Measurements from ENCODE around the gene ARL2BP. TPM values are rescaled to one million over a fixed set of nuclear protein-coding genes. Genes with fewer than 3 reads are reported as not detected.

The ARL2BP gene
- polyA plus RNA-seq, 1 donor (not counting 4 experiments of a cell fraction or from before 2014, with no cell fraction given): 98.0 TPM

DNA sequence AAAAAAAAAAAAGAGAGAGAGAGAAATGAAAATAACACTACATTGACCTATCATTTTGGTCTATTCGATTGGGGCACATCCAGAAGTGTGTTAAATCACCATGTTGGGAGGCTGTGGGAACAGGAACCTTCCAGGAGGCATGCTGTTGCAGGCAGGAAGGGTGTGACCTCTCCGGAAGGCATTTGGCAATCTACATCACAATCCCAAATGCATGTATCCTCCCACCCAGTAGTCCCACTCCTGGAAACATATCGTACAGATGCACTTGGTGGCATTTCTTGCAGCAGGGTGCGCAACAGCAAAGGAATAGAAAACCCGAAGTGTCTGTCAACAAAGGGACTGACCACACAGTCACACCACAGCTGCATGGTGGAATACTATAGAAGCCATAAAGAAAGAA, 31.5 kb downstream of the ARL2BP start:
- FAIRE-seq (peak; percentile 97), DNase-seq (ENCODE audit: low read depth, low spot score) (peak; percentile 83)
- H3K27ac ChIP-seq (ENCODE audit: control insufficient read depth, insufficient read depth, low read length): peak overlapping the region; percentile 91
- H3K4me3 ChIP-seq (ENCODE audit: control insufficient read depth in 2 of 3, extremely low read depth in 1 of 3, insufficient read depth in 2 of 3, low read depth in 1 of 3, low read length in 3 of 3): peak overlapping the region in 2 of 3 experiments; percentile 26 to 52
- H3K4me1 ChIP-seq (ENCODE audit: control insufficient read depth, extremely low read depth, insufficient read depth, low read length): peaks cover 39% of the 10 kb centered on the region
- H3K9me3 ChIP-seq (ENCODE audit: control insufficient read depth, low read depth, low read length): no peaks in the 10 kb centered on the region
- TF ChIP-seq, protein P1, sequence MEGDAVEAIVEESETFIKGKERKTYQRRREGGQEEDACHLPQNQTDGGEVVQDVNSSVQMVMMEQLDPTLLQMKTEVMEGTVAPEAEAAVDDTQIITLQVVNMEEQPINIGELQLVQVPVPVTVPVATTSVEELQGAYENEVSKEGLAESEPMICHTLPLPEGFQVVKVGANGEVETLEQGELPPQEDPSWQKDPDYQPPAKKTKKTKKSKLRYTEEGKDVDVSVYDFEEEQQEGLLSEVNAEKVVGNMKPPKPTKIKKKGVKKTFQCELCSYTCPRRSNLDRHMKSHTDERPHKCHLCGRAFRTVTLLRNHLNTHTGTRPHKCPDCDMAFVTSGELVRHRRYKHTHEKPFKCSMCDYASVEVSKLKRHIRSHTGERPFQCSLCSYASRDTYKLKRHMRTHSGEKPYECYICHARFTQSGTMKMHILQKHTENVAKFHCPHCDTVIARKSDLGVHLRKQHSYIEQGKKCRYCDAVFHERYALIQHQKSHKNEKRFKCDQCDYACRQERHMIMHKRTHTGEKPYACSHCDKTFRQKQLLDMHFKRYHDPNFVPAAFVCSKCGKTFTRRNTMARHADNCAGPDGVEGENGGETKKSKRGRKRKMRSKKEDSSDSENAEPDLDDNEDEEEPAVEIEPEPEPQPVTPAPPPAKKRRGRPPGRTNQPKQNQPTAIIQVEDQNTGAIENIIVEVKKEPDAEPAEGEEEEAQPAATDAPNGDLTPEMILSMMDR (optimal IDR thresholded peaks at IDR 0.05 in 1 of 3, IDR thresholded peaks at IDR 0.05 in 1 of 3, conservative IDR thresholded peaks at IDR 0.05 in 1 of 3; ENCODE audit: extremely low read depth in 1 of 3, insufficient read depth in 2 of 3, low read length in 3 of 3): peak in 1 of 3 experiments; percentile 49
- no peak for TF ChIP-seq EZH2 (IDR thresholded peaks at IDR 0.05; ENCODE audit: low read length)
- H2AFZ ChIP-seq (ENCODE audit: control insufficient read depth, low read length): no peak overlapping the region
- no peaks in the 10 kb centered on the region for H3K36me3 ChIP-seq (ENCODE audit: control insufficient read depth in 2 of 2, extremely low read depth in 1 of 2, insufficient read depth in 2 of 2, low read length in 2 of 2)
- H3K79me2 ChIP-seq (ENCODE audit: control insufficient read depth, insufficient read depth, low read length): no peaks in the 10 kb centered on the region
- H4K20me1 ChIP-seq (ENCODE audit: control insufficient read depth, extremely low read depth, insufficient read depth, low read length): no peaks in the 10 kb centered on the region
- H3K9ac ChIP-seq (ENCODE audit: control insufficient read depth, extremely low read depth, insufficient read depth, low read length): peak overlapping the region; percentile 41
- dilution Hi-C loops (cut with MboI; ENCODE audit: extremely low pct_ligation_motif_present, low sequenced_read_pairs): no loop called here
- no peaks in the 10 kb centered on the region for H3K27me3 ChIP-seq (ENCODE audit: control insufficient read depth, extremely low read depth, insufficient read depth, low read length)
- H3K4me2 ChIP-seq (ENCODE audit: control insufficient read depth, extremely low read depth, insufficient read depth, low read depth, low read length): peak overlapping the region; percentile 70
- no peaks in the 10 kb centered on the region for H3K9me1 ChIP-seq (ENCODE audit: control insufficient read depth, extremely low read depth, insufficient read depth, low read length)

- peak; percentile 98 for FAIRE-seq
- peaks cover 39% of the 10 kb centered on the region for H3K4me1 ChIP-seq (ENCODE audit: control insufficient read depth, extremely low read depth, insufficient read depth, low read length)
- no peaks in the 10 kb centered on the region for H3K9me1 ChIP-seq (ENCODE audit: control insufficient read depth, extremely low read depth, insufficient read depth, low read length)
- no peaks in the 10 kb centered on the region for H3K36me3 ChIP-seq (ENCODE audit: control insufficient read depth in 2 of 2, extremely low read depth in 1 of 2, insufficient read depth in 2 of 2, low read length in 2 of 2)
- peak; percentile 91 for DNase-seq (ENCODE audit: low read depth, low spot score)
- H3K4me2 ChIP-seq (ENCODE audit: control insufficient read depth, extremely low read depth, insufficient read depth, low read depth, low read length): peak overlapping the region; percentile 80
- H3K27ac ChIP-seq (ENCODE audit: control insufficient read depth, insufficient read depth, low read length): peak overlapping the region; percentile 91
- no peaks in the 10 kb centered on the region for H3K9me3 ChIP-seq (ENCODE audit: control insufficient read depth, low read depth, low read length)
- no peaks in the 10 kb centered on the region for H3K79me2 ChIP-seq (ENCODE audit: control insufficient read depth, insufficient read depth, low read length)
- dilution Hi-C loops (cut with MboI; ENCODE audit: extremely low pct_ligation_motif_present, low sequenced_read_pairs): no loop called here
- no peak overlapping the region for H2AFZ ChIP-seq (ENCODE audit: control insufficient read depth, low read length)
- TF ChIP-seq, protein P1 (optimal IDR thresholded peaks at IDR 0.05 in 1 of 3, IDR thresholded peaks at IDR 0.05 in 1 of 3, conservative IDR thresholded peaks at IDR 0.05 in 1 of 3; ENCODE audit: extremely low read depth in 1 of 3, insufficient read depth in 2 of 3, low read length in 3 of 3): no peak
- no peak for TF ChIP-seq EZH2 (IDR thresholded peaks at IDR 0.05; ENCODE audit: low read length)
- no peaks in the 10 kb centered on the region for H4K20me1 ChIP-seq (ENCODE audit: control insufficient read depth, extremely low read depth, insufficient read depth, low read length)
- H3K4me3 ChIP-seq (ENCODE audit: control insufficient read depth in 2 of 3, extremely low read depth in 1 of 3, insufficient read depth in 2 of 3, low read depth in 1 of 3, low read length in 3 of 3): no peak overlapping the region
- no peaks in the 10 kb centered on the region for H3K27me3 ChIP-seq (ENCODE audit: control insufficient read depth, extremely low read depth, insufficient read depth, low read length)
- H3K9ac ChIP-seq (ENCODE audit: control insufficient read depth, extremely low read depth, insufficient read depth, low read length): peak overlapping the region; percentile 54
Observed at GRCh38 chr16:57277586-57277985, 32.5 kb downstream of the ARL2BP start.

Data from keratinocyte (primary cell).